Endodermal cell (in vitro differentiated cells): ENCODE data around the gene KCNE1. TPM values are rescaled to one million over a fixed set of nuclear protein-coding genes. Genes with fewer than 3 reads are reported as not detected.
A peak's percentile ranks its signal among the peaks of the same experiment; 100 is the strongest.

Experiments used
- DNase-seq: peaks from one replicate; pipeline ENCODE4 v3.0.0-alpha.2; 2017
- H3K27ac ChIP-seq: 2 replicates; pipeline ENCODE4 v1.5.1; 2013; ENCODE audit warnings: mild to moderate bottlenecking, low read depth, low read length, moderate library complexity
- H3K27me3 ChIP-seq: 2 replicates; pipeline ENCODE4 v1.6.1; 2013; ENCODE audit warnings: mild to moderate bottlenecking, low read length, moderate library complexity; ENCODE audit not compliant: insufficient read depth, control insufficient read depth, poor library complexity, severe bottlenecking
- H3K36me3 ChIP-seq: 2 replicates; pipeline ENCODE4 v1.7.0; 2013; ENCODE audit warnings: mild to moderate bottlenecking, low read length, moderate library complexity; ENCODE audit not compliant: control insufficient read depth, insufficient read depth
- H3K4me1 ChIP-seq: one replicate; pipeline ENCODE4 v1.7.0; 2013; ENCODE audit warnings: low read length; ENCODE audit not compliant: control insufficient read depth, insufficient read depth
- H3K4me3 ChIP-seq: 2 replicates; pipeline ENCODE4 v1.5.1; 2013; ENCODE audit warnings: mild to moderate bottlenecking, low read length, moderate library complexity
- H3K9ac ChIP-seq: 2 replicates; pipeline ENCODE4 v1.6.1; 2013; ENCODE audit warnings: mild to moderate bottlenecking, low read length, moderate library complexity; ENCODE audit not compliant: poor library complexity, severe bottlenecking; ENCODE audit errors: extremely low read depth
- H3K9me3 ChIP-seq: 2 replicates; pipeline ENCODE4 v1.6.1; 2013; ENCODE audit warnings: mild to moderate bottlenecking, low read length, moderate library complexity; ENCODE audit not compliant: control insufficient read depth
- H3K27ac Mint-ChIP-seq: 2 replicates; pipeline ENCODE4 v1.8.0; 2020; ENCODE audit warnings: mixed read lengths
- H3K27me3 Mint-ChIP-seq: 2 replicates; pipeline ENCODE4 v1.8.0; 2021; ENCODE audit warnings: mild to moderate bottlenecking, mixed read lengths; ENCODE audit not compliant: insufficient read depth
- H3K36me3 Mint-ChIP-seq: 2 replicates; pipeline ENCODE4 v1.8.0; 2020; ENCODE audit warnings: low read depth, mixed read lengths
- H3K4me1 Mint-ChIP-seq: 2 replicates; pipeline ENCODE4 v1.8.0; 2020; ENCODE audit warnings: mixed read lengths
- H3K4me3 Mint-ChIP-seq: 2 replicates; pipeline ENCODE4 v1.8.0; 2020; ENCODE audit warnings: mild to moderate bottlenecking, moderate library complexity, mixed read lengths
- H3K9me3 Mint-ChIP-seq: 2 replicates; pipeline ENCODE4 v1.8.0; 2020; ENCODE audit warnings: mild to moderate bottlenecking, mixed read lengths
- WGBS, 2 experiments: methylation state at CpG; one replicate each; pipeline versions ENCODE4 v1.1.5 to v1.1.7; 2013; ENCODE audit warnings: missing lambda C conversion rate in 2 of 2, mixed read lengths in 1 of 2; ENCODE audit not compliant: insufficient coverage in 1 of 2, insufficient read length in 1 of 2; 5-methylcytosine and 5-hydroxymethylcytosine counted together
- total RNA-seq, 2 donors: library from RNA; stranded (reverse); fragmentation: NEBNext Ultra II Directional in 1 of 2; extraction: Animal tissue kit (Norgen Biotek cat#: 25700) in 1 of 2; gene quantifications; 2 replicates in 1 of 2; 3 replicates in 1 of 2; pipeline ENCODE4 v1.2.1, GENCODE V29; 2021
- TF ChIP-seq, protein P1 (sequence below): fragments of 200-600 bp; sonication (generic); conservative IDR thresholded peaks from 2 replicates; pipeline ENCODE4 v1.5.0; 2021; ENCODE audit warnings: antibody characterized with exemption, mild to moderate bottlenecking

Gene KCNE1
- total RNA-seq, 2 donors from 2014 or later, result 0.24 TPM; not detected in 1

DNA sequence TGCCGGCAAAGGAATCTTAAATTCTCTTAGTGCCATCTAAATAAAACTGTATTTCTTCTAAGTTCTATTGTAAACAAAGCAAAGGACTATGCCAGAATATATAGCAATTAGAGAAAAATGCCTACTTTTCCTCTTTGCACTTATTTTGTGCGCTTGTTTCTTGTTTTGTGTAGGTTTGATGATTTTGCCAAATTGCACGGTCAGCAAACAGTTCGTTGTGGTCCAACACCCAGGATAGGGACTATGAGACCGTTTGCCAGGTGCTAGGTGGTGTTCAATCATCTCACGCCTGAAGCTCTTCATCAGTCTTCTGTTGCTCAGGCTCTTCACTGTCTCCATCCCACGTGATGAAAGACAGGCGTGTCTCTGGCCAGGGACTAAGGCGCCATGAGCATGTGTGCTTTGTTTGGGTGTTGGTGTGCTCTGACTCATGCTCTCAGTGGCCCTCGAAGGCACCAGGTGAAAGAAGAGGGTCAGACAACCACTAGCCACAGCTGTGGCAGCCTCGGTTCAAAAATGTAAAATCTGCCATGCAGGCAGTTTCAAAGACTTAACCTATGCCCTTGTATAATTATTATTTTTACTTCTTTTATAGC lies 36.9 kb upstream of the KCNE1 start:
- no peaks in the 10 kb centered on the region for H3K36me3 ChIP-seq
- H3K9me3 ChIP-seq, result no peaks in the 10 kb centered on the region
- no peaks in the 10 kb centered on the region for H3K27me3 ChIP-seq
- H3K9me3 Mint-ChIP-seq, result no peaks in the 10 kb centered on the region
- H3K4me1 ChIP-seq, result peaks cover 9% of the 10 kb centered on the region
- peaks cover 19% of the 10 kb centered on the region for H3K4me1 Mint-ChIP-seq
- H3K27ac ChIP-seq, result no peak overlapping the region
- TF ChIP-seq, protein P1, sequence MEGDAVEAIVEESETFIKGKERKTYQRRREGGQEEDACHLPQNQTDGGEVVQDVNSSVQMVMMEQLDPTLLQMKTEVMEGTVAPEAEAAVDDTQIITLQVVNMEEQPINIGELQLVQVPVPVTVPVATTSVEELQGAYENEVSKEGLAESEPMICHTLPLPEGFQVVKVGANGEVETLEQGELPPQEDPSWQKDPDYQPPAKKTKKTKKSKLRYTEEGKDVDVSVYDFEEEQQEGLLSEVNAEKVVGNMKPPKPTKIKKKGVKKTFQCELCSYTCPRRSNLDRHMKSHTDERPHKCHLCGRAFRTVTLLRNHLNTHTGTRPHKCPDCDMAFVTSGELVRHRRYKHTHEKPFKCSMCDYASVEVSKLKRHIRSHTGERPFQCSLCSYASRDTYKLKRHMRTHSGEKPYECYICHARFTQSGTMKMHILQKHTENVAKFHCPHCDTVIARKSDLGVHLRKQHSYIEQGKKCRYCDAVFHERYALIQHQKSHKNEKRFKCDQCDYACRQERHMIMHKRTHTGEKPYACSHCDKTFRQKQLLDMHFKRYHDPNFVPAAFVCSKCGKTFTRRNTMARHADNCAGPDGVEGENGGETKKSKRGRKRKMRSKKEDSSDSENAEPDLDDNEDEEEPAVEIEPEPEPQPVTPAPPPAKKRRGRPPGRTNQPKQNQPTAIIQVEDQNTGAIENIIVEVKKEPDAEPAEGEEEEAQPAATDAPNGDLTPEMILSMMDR, result no peak
- H3K4me3 ChIP-seq, result no peak overlapping the region
- H3K27me3 Mint-ChIP-seq, result no peaks in the 10 kb centered on the region
- no peaks in the 10 kb centered on the region for H3K36me3 Mint-ChIP-seq
- H3K4me3 Mint-ChIP-seq, result no peak overlapping the region
- H3K27ac Mint-ChIP-seq, result no peak overlapping the region
- H3K9ac ChIP-seq, result no peak overlapping the region
- 96 to 100% methylated on average over 1 to 10 of the region's 11 CpGs for WGBS, 2 experiments
- DNase-seq, result no peak

DNA sequence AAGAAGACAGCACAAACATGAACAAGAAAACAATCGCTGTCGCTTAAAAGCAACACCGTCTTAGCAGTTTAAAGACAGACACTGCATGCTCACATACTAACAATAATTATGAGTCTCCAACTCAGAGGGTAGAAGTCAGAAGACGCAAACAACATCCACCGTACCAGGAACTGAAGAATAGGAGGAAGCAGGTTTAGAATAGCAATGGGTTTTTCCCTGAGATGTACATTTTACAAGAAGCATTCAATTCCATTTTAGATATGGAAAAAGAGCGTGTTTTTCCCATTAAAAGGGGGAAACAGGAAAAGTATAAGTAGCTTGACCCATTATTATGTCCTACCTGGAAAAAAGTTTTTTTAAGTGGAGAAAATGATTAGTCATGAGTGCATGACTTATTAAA lies 34.5 kb upstream of the KCNE1 start:
- TF ChIP-seq, protein P1, result no peak
- H3K27ac Mint-ChIP-seq, result no peak overlapping the region
- Histone ChIP-seq H3K9me3 (no peaks in the 10 kb centered on the region), H3K4me3 (no peak overlapping the region), H3K9ac (no peak overlapping the region), H3K4me1 (peaks cover 6% of the 10 kb centered on the region), H3K27me3 (no peaks in the 10 kb centered on the region), H3K27ac (no peak overlapping the region), H3K36me3 (no peaks in the 10 kb centered on the region)
- peaks cover 9% of the 10 kb centered on the region for H3K4me1 Mint-ChIP-seq
- WGBS, 2 experiments, result 95 to 96% methylated on average over 3 to 6 of the region's 6 CpGs
- H3K9me3 Mint-ChIP-seq, result peaks cover 2% of the 10 kb centered on the region
- H3K36me3 Mint-ChIP-seq, result no peaks in the 10 kb centered on the region
- H3K4me3 Mint-ChIP-seq, result no peak overlapping the region
- DNase-seq, result no peak
- no peaks in the 10 kb centered on the region for H3K27me3 Mint-ChIP-seq

DNA sequence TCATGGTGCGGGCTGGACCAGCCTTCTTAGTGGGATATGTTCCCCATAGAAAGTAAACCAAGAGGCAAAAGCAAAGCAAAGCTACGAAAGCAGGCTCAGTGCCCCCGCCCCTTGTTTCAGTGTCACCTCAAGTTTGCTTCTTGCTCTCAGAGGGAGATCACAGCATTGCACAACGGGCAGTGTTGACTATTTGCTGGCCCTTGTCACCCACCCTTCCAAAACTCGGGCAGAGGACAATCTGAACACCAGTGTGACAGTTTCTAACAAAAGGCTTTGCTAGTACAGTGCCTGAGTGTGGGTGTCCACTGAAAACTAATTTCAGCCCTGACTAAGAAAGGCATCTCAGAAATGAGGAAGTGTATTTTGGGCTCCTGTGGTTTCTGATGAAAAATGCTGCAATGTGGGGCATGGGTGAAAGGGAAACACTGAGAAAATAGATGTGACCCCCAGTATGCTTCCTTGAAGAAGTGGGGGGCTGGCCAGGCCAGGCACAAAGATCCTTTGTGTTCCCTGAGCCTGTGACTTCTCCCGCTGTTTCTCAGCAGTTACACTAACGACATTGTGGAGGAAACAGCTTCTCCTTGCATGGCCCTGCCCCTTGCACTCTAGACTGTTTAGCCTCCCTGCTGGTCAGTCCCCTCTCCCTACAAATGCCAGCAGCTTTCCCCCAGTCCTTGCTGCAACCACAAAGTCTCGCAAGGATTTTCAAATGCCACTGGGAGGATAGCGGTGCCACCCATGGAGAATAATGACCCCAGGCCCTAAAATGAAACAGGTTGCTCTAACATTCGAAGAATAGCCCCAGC lies 33.3 kb upstream of the KCNE1 start:
- Mint-ChIP-seq H3K36me3 (no peaks in the 10 kb centered on the region), H3K4me3 (no peak overlapping the region), H3K27me3 (no peaks in the 10 kb centered on the region), H3K9me3 (peaks cover 2% of the 10 kb centered on the region), H3K4me1 (peaks cover 9% of the 10 kb centered on the region), H3K27ac (peak overlapping the region; percentile 58)
- Histone ChIP-seq H3K36me3 (no peaks in the 10 kb centered on the region), H3K9me3 (no peaks in the 10 kb centered on the region), H3K27ac (peak overlapping the region; percentile 87), H3K4me3 (no peak overlapping the region), H3K27me3 (no peaks in the 10 kb centered on the region), H3K4me1 (peaks cover 6% of the 10 kb centered on the region), H3K9ac (no peak overlapping the region)
- TF ChIP-seq, protein P1, result no peak
- 69% methylated on average over 8 to 10 of the region's 10 CpGs for WGBS, 2 experiments
- DNase-seq, result peak; percentile 75
